Keratinocyte (primary cell): ENCODE results near the gene GSTO2. TPM values are rescaled to one million over a fixed set of nuclear protein-coding genes. Genes with fewer than 3 reads are reported as not detected.

ENCODE experiments used
- DNase-seq: peaks from one replicate; pipeline ENCODE4 v3.0.0-alpha.2; 2011; ENCODE audit warnings: low read depth, missing footprints, low spot score
- FAIRE-seq: peaks from 2 replicates; lab custom pipeline; 2011; peaks lifted over from hg19 to GRCh38; lab: Jason Lieb, UNC
- H2AFZ ChIP-seq: 2 replicates; pipeline ENCODE4 v1.6.0; 2012; ENCODE audit warnings: low read length, control low read depth, inconsistent platforms; ENCODE audit not compliant: control insufficient read depth
- H3K27ac ChIP-seq: 2 replicates; pipeline ENCODE4 v1.5.1; 2011; ENCODE audit warnings: low read length; ENCODE audit not compliant: control insufficient read depth, insufficient read depth
- H3K27me3 ChIP-seq: 3 replicates; pipeline ENCODE4 v1.6.0; 2011; ENCODE audit warnings: low read length; ENCODE audit not compliant: control insufficient read depth, insufficient read depth; ENCODE audit errors: extremely low read depth
- H3K36me3 ChIP-seq, 2 experiments: 2 replicates in 1 of 2; 3 replicates in 1 of 2; pipeline ENCODE4 v1.5.1; 2011; ENCODE audit warnings: low read length in 2 of 2, mild to moderate bottlenecking in 1 of 2; ENCODE audit not compliant: control insufficient read depth in 2 of 2, insufficient read depth in 2 of 2; ENCODE audit errors: extremely low read depth in 1 of 2
- H3K4me1 ChIP-seq: 3 replicates; pipeline ENCODE4 v1.5.1; 2011; ENCODE audit warnings: low read length; ENCODE audit not compliant: control insufficient read depth, insufficient read depth; ENCODE audit errors: extremely low read depth
- H3K4me2 ChIP-seq: 3 replicates; pipeline ENCODE4 v1.6.0; 2011; ENCODE audit warnings: low read depth, low read length; ENCODE audit not compliant: control insufficient read depth, insufficient read depth; ENCODE audit errors: extremely low read depth
- H3K4me3 ChIP-seq, 3 experiments: fragments of 200-600 bp in 1 of 3; sonication (generic) in 1 of 3; 2 replicates in 2 of 3; 3 replicates in 1 of 3; pipeline ENCODE4 v1.5.1; 2011 to 2016; ENCODE audit warnings: low read length in 3 of 3, mild to moderate bottlenecking in 3 of 3, control low read depth in 2 of 3, inconsistent platforms in 1 of 3, low read depth in 1 of 3, mixed read lengths in 1 of 3, mixed run types in 1 of 3, moderate library complexity in 1 of 3; ENCODE audit not compliant: control insufficient read depth in 2 of 3, insufficient read depth in 2 of 3; ENCODE audit errors: extremely low read depth in 1 of 3
- H3K79me2 ChIP-seq: 2 replicates; pipeline ENCODE4 v1.6.0; 2012; ENCODE audit warnings: low read length; ENCODE audit not compliant: control insufficient read depth, insufficient read depth
- H3K9ac ChIP-seq: 3 replicates; pipeline ENCODE4 v1.6.0; 2011; ENCODE audit warnings: low read length; ENCODE audit not compliant: control insufficient read depth, insufficient read depth; ENCODE audit errors: extremely low read depth
- H3K9me1 ChIP-seq: 3 replicates; pipeline ENCODE4 v1.6.0; 2011; ENCODE audit warnings: low read length; ENCODE audit not compliant: control insufficient read depth, insufficient read depth; ENCODE audit errors: extremely low read depth
- H3K9me3 ChIP-seq: 2 replicates; pipeline ENCODE4 v1.5.1; 2012; ENCODE audit warnings: low read depth, low read length; ENCODE audit not compliant: control insufficient read depth
- H4K20me1 ChIP-seq: 3 replicates; pipeline ENCODE4 v1.6.0; 2011; ENCODE audit warnings: low read length; ENCODE audit not compliant: control insufficient read depth, insufficient read depth; ENCODE audit errors: extremely low read depth
- CTCF ChIP-seq, 3 experiments: IDR thresholded peaks in 1 of 3; conservative IDR thresholded peaks in 1 of 3; optimal IDR thresholded peaks in 1 of 3; 2 replicates in 2 of 3; 3 replicates in 1 of 3; pipeline versions ENCODE3 to v1.5.1; 2011; ENCODE audit warnings: low read length in 3 of 3, mild to moderate bottlenecking in 3 of 3, moderate library complexity in 2 of 3, control low read depth in 1 of 3, inconsistent platforms in 1 of 3; ENCODE audit not compliant: insufficient read depth in 2 of 3; ENCODE audit errors: extremely low read depth in 1 of 3
- EZH2 ChIP-seq: IDR thresholded peaks from one replicate; pipeline ENCODE4 v1.6.1; 2012; ENCODE audit warnings: inconsistent platforms, mild to moderate bottlenecking, low read length, moderate library complexity
- dilution Hi-C: fragments of 300-500 bp; cut with MboI; formaldehyde crosslinking; loops from one replicate; pipeline ENCODE4 v1.7.0; 2020; ENCODE audit warnings: low sequenced_read_pairs; ENCODE audit not compliant: extremely low pct_ligation_motif_present
- polyA plus RNA-seq, 5 experiments: library from polyadenylated mRNA; depleted of rRNA in 3 of 5; stranded (reverse) in 3 of 5; stranded (forward) in 1 of 5; unstranded in 1 of 5; fragments of >200 nt; gene quantifications; 1 replicate in 1 of 5; 2 replicates in 3 of 5; 3 replicates in 1 of 5; pipeline versions ENCODE4 v1.2.1 to v1.2.3, GENCODE V29; 2011 to 2012; ENCODE audit warnings: missing spikeins in 2 of 5, low read depth in 1 of 5, low replicate concordance in 1 of 5

Gene GSTO2
- polyA plus RNA-seq, 1 donor (not counting 4 experiments of a cell fraction or from before 2014, with no cell fraction given), result 56.9 TPM

GRCh38 chr10:104296687-104297436, 27.9 kb downstream of the GSTO2 start:
- H3K36me3 ChIP-seq, result peaks cover 2 to 7% of the 10 kb centered on the region in 2 experiments

GRCh38 chr10:104297697-104298660, 29.0 kb downstream of the GSTO2 start:
- Histone ChIP-seq H3K27ac (no peak overlapping the region), H3K4me1 (peaks cover 13% of the 10 kb centered on the region), H3K9ac (no peak overlapping the region), H3K4me3 (no peak overlapping the region), H3K4me2 (no peak overlapping the region), H3K9me3 (no peaks in the 10 kb centered on the region), H2AFZ (no peak overlapping the region), H3K27me3 (no peaks in the 10 kb centered on the region), H4K20me1 (no peaks in the 10 kb centered on the region), H3K79me2 (no peaks in the 10 kb centered on the region), H3K9me1 (no peaks in the 10 kb centered on the region), H3K36me3 (peaks cover 2 to 7% of the 10 kb centered on the region in 2 experiments)
- dilution Hi-C loops, result no loop called here
- peak; percentile 48 to 55 (median 53) for TF ChIP-seq CTCF (optimal IDR thresholded peaks at IDR 0.05 in 1 of 3, IDR thresholded peaks at IDR 0.05 in 1 of 3, conservative IDR thresholded peaks at IDR 0.05 in 1 of 3; ENCODE audit: extremely low read depth in 1 of 3, insufficient read depth in 2 of 3, low read length in 3 of 3)
- TF ChIP-seq EZH2, result no peak
- FAIRE-seq (no peak), DNase-seq (no peak)

More at GRCh38 chr10:104296687-104297436, 27.9 kb downstream of the GSTO2 start:
- no peak overlapping the region for H2AFZ ChIP-seq
- no peaks in the 10 kb centered on the region for H3K27me3 ChIP-seq
- no peaks in the 10 kb centered on the region for H3K9me1 ChIP-seq
- H3K9ac ChIP-seq, result no peak overlapping the region
- no peak overlapping the region for H3K4me2 ChIP-seq
- FAIRE-seq (no peak), DNase-seq (no peak)
- TF ChIP-seq CTCF (optimal IDR thresholded peaks at IDR 0.05 in 1 of 3, IDR thresholded peaks at IDR 0.05 in 1 of 3, conservative IDR thresholded peaks at IDR 0.05 in 1 of 3; ENCODE audit: extremely low read depth in 1 of 3, insufficient read depth in 2 of 3, low read length in 3 of 3) (no peak), EZH2 (no peak)
- no peak overlapping the region for H3K27ac ChIP-seq
- no peaks in the 10 kb centered on the region for H3K9me3 ChIP-seq
- dilution Hi-C loops, result no loop called here
- peaks cover 16% of the 10 kb centered on the region for H3K4me1 ChIP-seq
- no peaks in the 10 kb centered on the region for H3K79me2 ChIP-seq
- no peak overlapping the region for H3K4me3 ChIP-seq
- no peaks in the 10 kb centered on the region for H4K20me1 ChIP-seq
